GM20000 (cell line): ENCODE measurements around the gene GAPDH.
A peak's percentile ranks its signal among the peaks of the same experiment; 100 is the strongest.

Source experiments
- DNase-seq: peaks from one replicate; pipeline ENCODE4 v3.0.0; 2012; ENCODE audit warnings: low spot score
- CTCF ChIP-seq: IDR thresholded peaks from 2 replicates; pipeline ENCODE4 v1.5.1; 2012; ENCODE audit warnings: mild to moderate bottlenecking, control low read depth; ENCODE audit errors: extremely low read depth, missing control alignments

Gene GAPDH

GRCh38 chr12:6532051-6532926 lies 2.0 kb upstream of the GAPDH start:
- no peak for TF ChIP-seq CTCF
- peak; percentile 78 for DNase-seq

- DNase-seq, result peak; percentile 63
- TF ChIP-seq CTCF, result no peak
Measured at GRCh38 chr12:6532927-6533652, 1.2 kb upstream of the GAPDH start.

GRCh38 chr12:6533653-6533922 lies 729 bp upstream of the GAPDH start:
- no peak for DNase-seq

GRCh38 chr12:6534695-6534944 lies 303 bp downstream of the GAPDH start:
- DNase-seq, result no peak
- no peak for TF ChIP-seq CTCF

More at GRCh38 chr12:6533653-6533922, 729 bp upstream of the GAPDH start:
- no peak for TF ChIP-seq CTCF

- peak; percentile 58 for DNase-seq
Measured at GRCh38 chr12:6534945-6535696, 804 bp downstream of the GAPDH start.

GRCh38 chr12:6535697-6535946 lies 1.3 kb downstream of the GAPDH start:
- DNase-seq, result no peak
- TF ChIP-seq CTCF, result no peak

More at GRCh38 chr12:6534945-6535696, 804 bp downstream of the GAPDH start:
- no peak for TF ChIP-seq CTCF
